PC-3 (cell line): ENCODE results near the gene LINC00237.

ENCODE experiments used
- CTCF ChIP-seq: fragments of 300-600 bp; sonication (generic); conservative IDR thresholded peaks from 2 replicates; pipeline ENCODE4 v1.5.1; 2017; ENCODE audit warnings: antibody characterized with exemption, low read depth, mild to moderate bottlenecking, low read length
- EZH2 ChIP-seq: fragments of 300-600 bp; sonication (generic); IDR thresholded peaks from one replicate; pipeline ENCODE4 v1.6.1; 2017; ENCODE audit warnings: antibody characterized with exemption, mild to moderate bottlenecking, low read length; ENCODE audit not compliant: unreplicated experiment
- EZH2phosphoT487 ChIP-seq: fragments of 300-600 bp; sonication (generic); IDR thresholded peaks from 2 replicates; pipeline ENCODE4 v1.6.1; 2018; ENCODE audit warnings: mild to moderate bottlenecking, antibody characterized with exemption, low read length, borderline replicate concordance

GRCh38 chr20:21147593-21147992 lies 41.4 kb upstream of the LINC00237 start:
- TF ChIP-seq CTCF (no peak), EZH2 (no peak), EZH2phosphoT487 (no peak)
